ENCODE data around the gene SRSF9. TPM values are rescaled to one million over a fixed set of nuclear protein-coding genes. Genes with fewer than 3 reads are reported as not detected.
"Not testable (repeated sequence)": the region's sequence is repeated elsewhere in the genome, so short reads cannot be mapped to it uniquely, and the experiment has no call there.

The SRSF9 gene
- total RNA-seq, 2 experiments from 2014 or later: 124 TPM

DNA sequence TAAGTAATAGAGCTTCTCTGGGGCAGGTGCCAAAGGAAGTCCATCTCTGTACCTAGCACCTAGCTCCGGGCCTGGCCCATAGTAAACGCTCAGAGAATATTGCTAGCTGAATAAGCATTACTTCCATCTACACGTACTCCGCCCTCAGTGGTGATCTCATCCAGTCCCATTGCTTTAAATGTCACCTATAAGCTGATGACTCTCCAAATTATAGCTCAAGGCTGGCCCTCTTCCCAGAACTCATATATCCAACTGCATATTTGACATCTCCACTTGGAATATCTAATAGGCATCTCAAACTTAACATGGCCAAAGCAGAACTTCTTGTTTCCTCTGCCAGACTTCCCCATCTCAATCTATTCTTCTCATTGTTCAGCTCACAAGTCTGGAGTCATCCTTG is 19.5 kb upstream of the SRSF9 start:
- no peak overlapping the region for H3K27ac Mint-ChIP-seq
- no peak for TF ChIP-seq CTCF (IDR thresholded peaks at IDR 0.05)
- intact Hi-C loops (cut with DNase I, micrococcal nuclease): no loop called here
- no peak overlapping the region for H3K27ac ChIP-seq (ENCODE audit: low read depth in 1 of 2, low read length in 2 of 2)
- no peaks in the 10 kb centered on the region for H3K4me1 ChIP-seq (ENCODE audit: insufficient read depth, low read length)
- POLR2A ChIA-PET: no interaction called here
- no peaks in the 10 kb centered on the region for H3K27me3 Mint-ChIP-seq
- no peaks in the 10 kb centered on the region for H3K36me3 ChIP-seq (ENCODE audit: insufficient read depth, low read length)
- H3K9me3 Mint-ChIP-seq: no peaks in the 10 kb centered on the region
- H3K36me3 Mint-ChIP-seq (ENCODE audit: low read depth): no peaks in the 10 kb centered on the region
- H3K4me3 Mint-ChIP-seq: no peak overlapping the region
- CTCF ChIA-PET: no interaction called here
- DNase-seq: no peak
- no peak overlapping the region for H3K4me3 ChIP-seq (ENCODE audit: low read length)
- no peaks in the 10 kb centered on the region for H3K9me3 ChIP-seq (ENCODE audit: control insufficient read depth in 1 of 2, insufficient read depth in 1 of 2, low read length in 2 of 2)
- ATAC-seq (ENCODE audit: poor library complexity): no peak
- H3K27me3 ChIP-seq (ENCODE audit: control insufficient read depth in 1 of 2, insufficient read depth in 2 of 2, low read length in 2 of 2): no peaks in the 10 kb centered on the region
- no peaks in the 10 kb centered on the region for H3K4me1 Mint-ChIP-seq (ENCODE audit: low read depth)

- no peaks in the 10 kb centered on the region for H3K27me3 Mint-ChIP-seq
- H3K9me3 Mint-ChIP-seq: no peaks in the 10 kb centered on the region
- intact Hi-C loops (cut with DNase I, micrococcal nuclease): no loop called here
- H3K4me1 Mint-ChIP-seq (ENCODE audit: low read depth): no peaks in the 10 kb centered on the region
- DNase-seq (no peak), ATAC-seq (ENCODE audit: poor library complexity) (no peak)
- H3K9me3 ChIP-seq (ENCODE audit: control insufficient read depth in 1 of 2, insufficient read depth in 1 of 2, low read length in 2 of 2): no peaks in the 10 kb centered on the region
- H3K4me3 Mint-ChIP-seq: no peak overlapping the region
- H3K4me3 ChIP-seq (ENCODE audit: low read length): no peak overlapping the region
- H3K27ac ChIP-seq (ENCODE audit: low read depth in 1 of 2, low read length in 2 of 2): no peak overlapping the region
- H3K27me3 ChIP-seq (ENCODE audit: control insufficient read depth in 1 of 2, insufficient read depth in 2 of 2, low read length in 2 of 2): no peaks in the 10 kb centered on the region
- ChIA-PET POLR2A (no interaction called here), CTCF (no interaction called here)
- H3K4me1 ChIP-seq (ENCODE audit: insufficient read depth, low read length): no peaks in the 10 kb centered on the region
- H3K27ac Mint-ChIP-seq: no peak overlapping the region
- no peaks in the 10 kb centered on the region for H3K36me3 Mint-ChIP-seq (ENCODE audit: low read depth)
- H3K36me3 ChIP-seq (ENCODE audit: insufficient read depth, low read length): no peaks in the 10 kb centered on the region
- TF ChIP-seq CTCF (IDR thresholded peaks at IDR 0.05): no peak
Measured at GRCh38 chr12:120488057-120488640, 18.6 kb upstream of the SRSF9 start.

GRCh38 chr12:120487552-120487951 is 18.0 kb upstream of the SRSF9 start:
- H3K27me3 ChIP-seq (ENCODE audit: control insufficient read depth in 1 of 2, insufficient read depth in 2 of 2, low read length in 2 of 2); H3K4me3 Mint-ChIP-seq; H3K4me1 ChIP-seq (ENCODE audit: insufficient read depth, low read length); H3K36me3 ChIP-seq (ENCODE audit: insufficient read depth, low read length); intact Hi-C loops (cut with DNase I, micrococcal nuclease); ATAC-seq (ENCODE audit: poor library complexity); H3K9me3 Mint-ChIP-seq; H3K4me1 Mint-ChIP-seq (ENCODE audit: low read depth); H3K27ac Mint-ChIP-seq; CTCF ChIA-PET; H3K9me3 ChIP-seq (ENCODE audit: control insufficient read depth in 1 of 2, insufficient read depth in 1 of 2, low read length in 2 of 2); H3K36me3 Mint-ChIP-seq (ENCODE audit: low read depth); DNase-seq; H3K27ac ChIP-seq (ENCODE audit: low read depth in 1 of 2, low read length in 2 of 2); H3K27me3 Mint-ChIP-seq; POLR2A ChIA-PET; H3K4me3 ChIP-seq (ENCODE audit: low read length): not testable (repeated sequence)
